ENCODE data around the gene DCAF8.
"Not testable (repeated sequence)": the region's sequence is repeated elsewhere in the genome, so short reads cannot be mapped to it uniquely, and the experiment has no call there.

DCAF8 gene

GRCh38 chr1:160261893-160262794 lies at the start of gene DCAF8:
Gene DCAF8 (minus strand): TSS chr1:160262549. CDS start chr1:160244008, 18,541 bp downstream.
- peak; percentile 97 to 100 (median 98) for DNase-seq

DNA sequence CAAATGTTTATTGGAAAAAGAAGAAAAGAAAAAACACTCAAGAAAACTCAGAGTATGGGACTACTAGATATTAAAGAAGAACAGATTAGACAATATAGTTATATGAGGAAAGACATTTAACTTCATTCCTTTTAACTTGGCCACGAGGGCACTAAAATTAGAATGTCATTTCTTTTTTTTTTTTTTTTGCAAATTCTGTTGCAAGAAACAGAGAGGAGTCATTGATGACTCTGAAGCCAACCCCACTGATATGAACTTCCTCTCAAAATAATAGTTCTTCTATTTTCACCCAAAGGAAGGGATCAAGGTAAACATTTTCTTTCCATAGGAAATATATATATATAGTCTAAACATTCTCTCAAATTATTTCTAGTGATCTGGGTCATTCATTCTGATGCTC lies 47.2 kb upstream of the DCAF8 start:
- no peak for DNase-seq

DNA sequence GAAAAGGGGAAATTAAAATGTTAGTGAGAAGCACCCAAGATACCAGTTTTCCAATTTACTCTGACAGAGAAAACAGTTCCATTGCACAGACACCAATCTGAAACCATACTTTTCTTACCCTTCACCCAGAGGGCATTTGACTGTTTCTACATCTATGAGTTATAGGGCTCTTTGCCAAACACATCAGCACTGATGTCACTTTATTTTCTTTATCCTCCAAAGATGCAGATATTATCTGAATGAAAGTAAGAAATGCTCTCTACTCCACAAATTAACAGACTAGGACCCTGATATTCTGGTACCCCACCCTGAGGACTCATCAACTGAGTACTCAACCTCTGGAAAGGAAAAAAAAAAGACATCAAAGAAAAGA lies 46.8 kb upstream of the DCAF8 start:
- DNase-seq = no peak

DNA sequence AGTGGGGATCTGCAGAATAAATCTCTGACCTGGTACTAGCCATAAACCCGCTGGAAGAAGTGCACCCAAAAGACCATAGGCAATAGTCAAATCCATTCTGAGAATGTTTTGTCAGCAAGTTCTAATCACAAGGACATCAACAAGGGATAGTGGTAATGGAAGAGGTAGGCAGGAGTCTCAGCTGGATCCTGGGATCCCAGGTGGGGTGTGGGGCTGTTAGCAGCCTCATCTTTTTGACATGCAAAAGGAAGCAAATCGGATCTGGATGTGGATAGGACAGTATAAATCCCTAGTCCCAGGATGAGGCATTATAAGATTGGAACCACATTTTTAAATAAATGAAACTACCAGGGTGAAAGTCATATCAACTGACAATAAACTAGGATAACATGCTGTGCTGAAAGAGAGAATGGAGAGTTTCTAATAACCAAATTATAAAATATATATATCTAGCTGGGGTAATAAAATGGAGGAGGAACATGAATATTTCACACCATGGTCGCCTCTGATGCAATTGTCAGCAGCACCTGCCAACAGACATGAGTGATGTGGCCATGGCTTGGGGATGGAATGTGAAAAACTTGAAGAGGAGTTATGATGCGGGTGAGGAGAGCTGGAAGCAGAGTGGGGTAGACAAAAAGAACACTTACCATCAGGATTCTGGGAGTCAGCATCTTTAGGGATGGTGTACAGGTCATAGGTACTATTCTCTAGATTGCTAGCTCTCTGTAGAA lies 46.3 kb upstream of the DCAF8 start:
- no peak for DNase-seq

DNA sequence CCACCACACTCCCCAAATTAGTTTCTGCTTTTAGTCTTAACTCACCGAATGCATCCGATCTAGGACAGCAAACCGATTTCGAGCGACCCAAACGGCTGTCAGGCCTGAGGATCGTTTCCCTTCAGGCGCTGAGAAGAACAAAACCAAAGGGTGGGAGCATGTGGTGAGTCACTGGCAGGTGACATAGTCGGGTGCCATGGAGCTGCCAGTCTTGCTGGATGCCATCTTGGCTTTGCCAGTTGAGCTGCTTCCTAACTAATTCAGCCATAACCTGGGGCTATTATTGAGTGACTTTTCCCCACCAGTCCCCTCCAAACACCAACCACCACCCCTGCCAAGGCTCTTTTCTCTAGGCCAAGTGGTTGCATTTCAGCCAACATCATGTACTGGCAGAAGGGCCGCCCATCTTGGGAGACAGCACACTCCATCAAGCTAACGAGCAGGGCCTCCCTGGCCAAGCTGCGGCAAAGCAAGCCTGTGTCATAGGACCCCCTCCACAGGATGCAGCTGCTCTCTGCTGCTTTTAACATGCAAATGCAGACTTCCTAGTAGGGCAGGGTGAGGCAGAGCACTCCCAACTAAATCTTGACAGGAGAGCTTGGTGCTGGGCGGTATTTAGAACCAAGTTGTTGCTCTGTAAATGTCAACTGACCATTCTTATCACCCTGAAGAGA lies 44.9 kb upstream of the DCAF8 start:
- no peak for DNase-seq

GRCh38 chr1:160300173-160300572 lies 37.8 kb upstream of the DCAF8 start:
- no peak for DNase-seq

- DNase-seq = no peak
Measured at GRCh38 chr1:160296036-160296435, 33.7 kb upstream of the DCAF8 start.

GRCh38 chr1:160293020-160293968 lies 30.9 kb upstream of the DCAF8 start:
- no peak for DNase-seq

DNA sequence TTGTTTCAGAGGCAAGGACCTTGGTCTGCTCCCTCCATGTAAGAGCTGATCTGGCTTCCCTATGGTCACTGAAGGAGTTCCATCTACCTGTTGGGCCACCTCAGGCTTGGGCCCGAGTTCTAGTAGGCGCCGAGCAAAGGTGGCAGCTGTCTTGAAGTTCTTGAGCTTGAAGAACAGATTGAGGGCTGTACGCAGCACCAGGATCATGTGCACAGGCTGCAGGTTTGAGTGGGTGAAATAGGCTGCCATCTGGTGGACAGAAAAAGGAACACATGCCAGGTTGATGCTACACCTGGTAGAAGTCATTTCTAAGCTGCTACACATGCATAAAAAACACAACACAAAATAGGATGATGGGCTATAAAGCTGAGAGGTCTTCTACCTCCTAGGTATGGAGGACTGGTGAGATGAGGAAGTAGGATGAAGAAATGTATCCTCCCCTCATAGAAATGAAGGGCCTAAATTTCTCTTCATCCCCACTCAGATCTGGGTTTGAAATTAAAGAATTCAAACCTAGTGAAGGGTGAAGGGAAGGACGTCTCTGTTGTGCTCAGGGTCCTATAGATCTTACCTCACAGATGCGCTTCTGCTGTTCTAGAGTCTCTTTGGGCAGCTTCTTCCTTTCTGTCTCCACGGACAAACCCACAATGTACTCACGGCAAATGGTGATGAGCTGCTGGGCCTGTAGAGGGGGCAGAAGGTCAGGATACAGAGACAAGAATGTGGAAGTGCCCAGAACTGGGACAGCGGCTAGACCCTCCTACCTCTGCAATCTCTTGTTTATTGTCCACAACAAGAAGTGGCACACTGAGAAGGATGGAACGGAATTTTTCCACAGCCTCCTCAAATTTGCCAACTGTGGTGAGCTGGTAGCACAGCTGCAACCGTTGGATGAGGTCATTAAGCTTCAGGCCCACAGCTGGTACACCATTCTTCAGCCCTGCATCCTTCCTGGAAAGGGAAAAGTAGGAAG lies 29.2 kb upstream of the DCAF8 start:
- DNase-seq = peak; percentile 34 to 79 (median 78)

DNA sequence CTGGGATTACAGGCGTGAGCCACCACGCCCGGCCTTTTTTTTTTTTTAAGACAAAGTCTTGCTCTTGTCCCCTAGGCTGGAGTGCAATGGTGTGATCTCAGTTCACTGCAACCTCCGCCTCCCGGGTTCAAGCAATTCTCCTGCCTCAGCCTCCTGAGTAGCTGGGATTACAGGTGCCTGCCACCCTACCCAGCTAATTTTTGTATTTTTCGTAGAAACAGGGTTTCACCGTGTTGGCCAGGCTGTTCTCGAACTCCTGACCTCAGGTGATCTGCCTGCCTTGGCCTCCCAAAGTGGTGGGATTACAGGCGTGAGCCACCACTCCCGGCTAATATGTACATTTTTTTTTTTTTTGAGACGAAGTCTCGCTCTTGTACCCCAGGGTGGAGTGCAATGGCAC lies 25.4 kb upstream of the DCAF8 start:
- not testable (repeated sequence) for DNase-seq

DNA sequence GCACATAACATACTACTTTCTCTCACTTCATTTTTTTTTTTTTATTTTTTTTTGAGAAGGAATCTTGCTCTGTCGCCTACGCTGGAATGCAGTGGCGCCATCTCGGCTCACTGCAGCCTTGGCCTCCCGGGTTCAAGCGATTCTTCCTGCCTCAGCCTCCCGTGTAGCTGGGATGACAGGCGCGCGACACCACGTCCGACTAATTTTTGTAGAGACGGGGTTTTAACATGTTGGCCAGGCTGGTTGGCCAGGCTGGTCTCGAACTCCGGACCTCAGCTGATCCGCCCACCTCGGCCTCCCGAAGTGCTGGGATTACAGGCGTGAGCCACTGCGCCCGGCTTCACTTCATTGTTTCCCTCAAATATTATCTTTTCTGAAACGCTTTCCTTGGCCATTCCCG lies 23.2 kb upstream of the DCAF8 start:
- no peak for DNase-seq

DNA sequence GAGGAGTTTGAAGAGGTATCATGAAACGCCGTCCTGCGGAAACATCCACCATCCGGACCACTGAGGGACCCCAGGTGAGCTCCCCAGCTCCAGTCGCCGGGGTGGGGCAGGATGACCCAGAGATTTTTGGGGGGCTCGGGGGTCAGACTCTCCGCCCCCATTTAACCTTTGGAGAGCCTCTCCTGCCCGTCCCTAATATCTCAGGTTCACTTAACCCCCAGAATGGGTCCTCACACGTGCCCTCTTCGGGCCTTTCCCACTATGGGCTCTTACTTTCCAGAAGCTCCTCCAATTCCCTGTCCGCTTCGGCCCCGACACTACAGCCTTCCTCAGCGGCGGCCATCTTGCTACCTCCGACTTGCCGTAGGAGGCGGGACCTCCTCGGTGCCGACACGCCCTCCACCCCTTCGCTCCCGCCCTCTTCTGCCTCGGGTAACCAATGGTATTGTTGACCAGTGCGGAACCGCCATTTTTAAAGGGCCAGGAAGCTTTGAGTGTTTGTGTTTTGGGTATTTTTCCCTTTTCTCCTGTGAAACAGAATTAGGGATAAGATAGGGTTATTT lies 22.5 kb upstream of the DCAF8 start, which contains the start of gene PEX19:
PEX19 (minus strand) TSS at position 352 of the 563 bp plus-strand sequence; CDS start at position 343, 9 bp downstream.
- DNase-seq = peak; percentile 90 to 98 (median 94)

DNA sequence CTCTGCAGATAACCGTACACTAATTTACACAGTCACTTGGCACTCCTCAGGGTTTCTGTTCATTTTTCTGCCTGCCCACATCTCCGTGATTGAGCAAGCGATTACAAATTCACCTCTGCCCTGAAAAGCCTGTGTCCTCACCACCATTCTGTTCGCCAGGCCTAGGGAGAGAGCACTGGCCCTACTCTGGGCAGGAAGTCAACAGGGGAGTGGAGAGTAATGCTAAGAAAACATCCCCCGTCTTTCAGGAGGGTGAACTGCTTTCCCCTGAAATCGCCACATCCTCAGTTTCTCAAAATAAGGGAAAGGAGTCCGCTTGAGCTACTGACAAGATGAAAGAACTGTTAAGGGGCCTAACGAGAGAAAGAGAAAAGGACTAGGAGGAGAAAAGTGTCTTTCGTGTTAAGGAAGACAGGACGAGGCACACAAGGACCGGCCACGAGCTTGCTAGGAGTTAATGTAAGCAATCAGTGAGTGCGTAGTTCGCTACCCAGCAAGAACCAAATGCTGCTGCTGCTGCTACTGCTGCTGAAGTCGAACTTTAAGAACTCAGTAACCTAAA lies 22.0 kb upstream of the DCAF8 start:
- peak; percentile 35 to 64 (median 44) for DNase-seq

DNA sequence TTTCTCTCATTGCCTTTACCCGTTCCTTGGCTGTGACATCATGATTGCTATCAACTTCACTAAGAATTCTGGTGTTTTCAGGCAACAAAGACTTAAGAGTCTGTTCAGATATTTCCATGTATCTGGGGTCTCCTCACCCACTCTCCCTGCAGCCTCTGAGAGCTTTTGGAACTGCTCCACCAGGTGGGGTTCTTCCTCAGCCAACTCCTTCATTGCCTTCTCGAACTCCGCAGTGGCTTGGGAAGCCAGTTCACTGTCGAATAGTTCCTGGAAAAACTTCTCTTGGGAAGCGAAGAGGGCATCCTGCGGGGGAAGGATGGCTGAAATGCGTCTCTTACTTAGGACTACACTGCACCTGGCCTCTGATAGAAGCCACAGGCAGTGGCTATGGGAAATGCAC lies 20.5 kb upstream of the DCAF8 start:
- no peak for DNase-seq

GRCh38 chr1:160277987-160278386 lies 15.6 kb upstream of the DCAF8 start:
- DNase-seq = no peak

- no peak for DNase-seq
Measured at GRCh38 chr1:160277330-160277729, 15.0 kb upstream of the DCAF8 start.

GRCh38 chr1:160271025-160271424 lies 8.7 kb upstream of the DCAF8 start:
- no peak for DNase-seq

- no peak for DNase-seq
Measured at GRCh38 chr1:160267284-160267991, 5.1 kb upstream of the DCAF8 start.

DNA sequence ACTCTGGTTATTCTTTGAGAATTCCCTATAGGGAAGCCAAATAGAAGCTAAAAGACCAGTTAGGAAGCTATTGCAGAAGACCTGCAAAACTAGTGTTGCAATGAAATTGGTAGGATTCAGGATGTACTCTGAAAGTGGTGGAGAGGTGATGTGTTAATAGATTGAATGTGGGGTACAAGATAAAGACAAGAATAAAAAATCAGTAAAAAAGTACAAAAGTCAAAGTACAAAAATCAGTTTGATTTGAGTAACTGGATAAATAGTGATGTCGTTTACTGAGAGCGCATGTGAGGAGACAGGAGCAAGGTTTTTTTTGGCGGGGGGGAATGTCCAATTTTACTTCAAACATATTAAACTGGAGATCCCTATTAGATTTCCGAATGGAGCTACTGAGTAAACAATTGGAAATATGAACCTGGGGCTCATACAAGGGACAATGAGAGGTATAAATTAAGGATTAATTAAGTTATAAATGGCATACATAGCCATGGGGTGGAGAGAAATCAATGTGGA lies 2.5 kb upstream of the DCAF8 start:
- no peak for DNase-seq

Data from NCI-H1417 (cell line).